HepG2 (cell line): ENCODE measurements around the gene WDR45B. TPM values are rescaled to one million over a fixed set of nuclear protein-coding genes. Genes with fewer than 3 reads are reported as not detected.

Experiments used
- ATAC-seq: fragments of 200-7000 bp; cut with Tn5 transposase; 3 replicates; pipeline ENCODE4 v1.9.1; 2020; ENCODE audit warnings: mild to moderate bottlenecking, moderate library complexity
- BruUV-seq: library from RNA; stranded (reverse); fragments of 400-500 nt; replicated peaks from 2 replicates; lab custom pipeline; 2021; lab: Mats Ljungman, UMichigan
- CTCF ChIA-PET: fragments of 300-600 bp; formaldehyde crosslinking; extraction: SDS; loops from one replicate; lab custom pipeline; 2021; ENCODE audit warnings: low total read pairs, inconsistent platforms, low intra/inter-chr PET ratio; lab: Yijun Ruan, JAX
- POLR2A ChIA-PET: fragments of 350-600 bp; sonication (Branson Sonifier 250); formaldehyde crosslinking; loops from one replicate; lab custom pipeline; 2020; ENCODE audit warnings: antibody characterized with exemption, inconsistent platforms; lab: Yijun Ruan, JAX
- DNase-seq: peaks from one replicate; pipeline ENCODE4 v3.0.0-alpha.2; 2015; ENCODE audit warnings: low spot score
- FAIRE-seq: peaks from 3 replicates; lab custom pipeline; 2011; peaks lifted over from hg19 to GRCh38; lab: Jason Lieb, UNC
- H2AFZ ChIP-seq: one replicate; pipeline ENCODE4 v1.6.1; 2011; ENCODE audit warnings: low read length, inconsistent platforms
- H3K27ac ChIP-seq: fragments of 300-600 bp; 3 replicates; pipeline ENCODE4 v1.8.0; 2011; ENCODE audit warnings: mixed run types, mild to moderate bottlenecking, mixed read lengths, low read length, inconsistent platforms; ENCODE audit not compliant: insufficient read depth; ENCODE audit errors: extremely low read length
- H3K27me3 ChIP-seq, 2 experiments: fragments of 200-600 bp in 1 of 2; 2 replicates in 1 of 2; 3 replicates in 1 of 2; pipeline versions ENCODE4 v1.6.0 to v1.8.0; 2011; ENCODE audit warnings: low read length in 2 of 2, mild to moderate bottlenecking in 2 of 2, moderate library complexity in 2 of 2, inconsistent platforms in 1 of 2; ENCODE audit not compliant: insufficient read depth in 2 of 2, control insufficient read depth in 1 of 2
- H3K36me3 ChIP-seq, 2 experiments: fragments of 200-600 bp in 1 of 2; replicated peaks in 1 of 2; 2 replicates in 1 of 2; 3 replicates in 1 of 2; pipeline versions ENCODE4 v1.5.1 to v1.8.0; 2011; ENCODE audit warnings: low read length in 2 of 2, inconsistent platforms in 1 of 2; ENCODE audit not compliant: insufficient read depth in 2 of 2, control insufficient read depth in 1 of 2
- H3K4me1 ChIP-seq: 2 replicates; pipeline ENCODE4 v1.5.1; 2012; ENCODE audit warnings: low read length, inconsistent platforms; ENCODE audit not compliant: insufficient read depth
- H3K4me2 ChIP-seq: 2 replicates; pipeline ENCODE4 v1.6.0; 2011; ENCODE audit warnings: low read depth, low read length, inconsistent platforms
- H3K4me3 ChIP-seq, 3 experiments: fragments of 200-600 bp in 1 of 3; sonication (generic), shearing (Covaris generic) in 1 of 3; replicated peaks in 1 of 3; 2 replicates each; pipeline ENCODE4 v1.5.1; 2011 to 2016; ENCODE audit warnings: low read length in 3 of 3, inconsistent platforms in 2 of 3, low read depth in 2 of 3, mild to moderate bottlenecking in 2 of 3, control low read depth in 1 of 3, mixed read lengths in 1 of 3; ENCODE audit not compliant: insufficient read depth in 1 of 3
- H3K79me2 ChIP-seq: one replicate; pipeline ENCODE4 v1.6.1; 2011; ENCODE audit warnings: low read length, inconsistent platforms; ENCODE audit not compliant: insufficient read depth
- H3K9ac ChIP-seq: 2 replicates; pipeline ENCODE4 v1.6.0; 2011; ENCODE audit warnings: mild to moderate bottlenecking, low read depth, low read length, inconsistent platforms; ENCODE audit not compliant: insufficient read depth
- H3K9me3 ChIP-seq: 2 replicates; pipeline ENCODE4 v1.5.1; 2012; ENCODE audit warnings: mild to moderate bottlenecking, low read length
- H4K20me1 ChIP-seq: 2 replicates; pipeline ENCODE4 v1.6.0; 2011; ENCODE audit warnings: inconsistent platforms, mild to moderate bottlenecking, low read length, moderate library complexity; ENCODE audit not compliant: insufficient read depth
- MIER2 ChIP-seq: IDR thresholded peaks from 2 replicates; pipeline ENCODE4 v1.6.1; 2016; ENCODE audit warnings: missing biosample characterization, missing genetic modification reagents
- MTA1 ChIP-seq: sonication (generic); formaldehyde crosslinking; IDR thresholded peaks from 2 replicates; pipeline ENCODE4 v1.4.0; 2020; ENCODE audit warnings: missing genetic modification reagents, mild to moderate bottlenecking, borderline replicate concordance
- PRMT3 ChIP-seq: sonication (generic); formaldehyde crosslinking; IDR thresholded peaks from 2 replicates; pipeline ENCODE4 v1.8.1; 2022; ENCODE audit warnings: low read depth, mild to moderate bottlenecking, moderate library complexity, missing genetic modification reagents, borderline replicate concordance
- RFXAP ChIP-seq: sonication (generic); formaldehyde crosslinking; IDR thresholded peaks from 2 replicates; pipeline ENCODE4 v1.4.0; 2020; ENCODE audit warnings: missing genetic modification reagents, borderline replicate concordance
- ZNF264 ChIP-seq: sonication (generic); formaldehyde crosslinking; IDR thresholded peaks from 2 replicates; pipeline ENCODE4 v1.4.0; 2020; ENCODE audit warnings: missing genetic modification reagents
- ZNF552 ChIP-seq: sonication (generic); formaldehyde crosslinking; IDR thresholded peaks from 2 replicates; pipeline ENCODE4 v1.9.0; 2022; ENCODE audit warnings: missing genetic modification reagents, mild to moderate bottlenecking, borderline replicate concordance
- ZNF687 ChIP-seq: sonication (generic); formaldehyde crosslinking; IDR thresholded peaks from 2 replicates; pipeline ENCODE4 v1.5.1; 2020; ENCODE audit warnings: mild to moderate bottlenecking, missing genetic modification reagents, moderate library complexity
- WGBS: methylation state at CpG from one replicate; pipeline ENCODE4 v1.1.6; 2017; ENCODE audit warnings: low lambda C conversion rate; 5-methylcytosine and 5-hydroxymethylcytosine counted together
- in situ Hi-C: cut with HindIII; loops from 2 replicates; pipeline ENCODE4 v1.10.0; 2017; ENCODE audit warnings: low pct_unique_long_range_greater_than_20kb; ENCODE audit not compliant: extremely low pct_ligation_motif_present
- intact Hi-C: fragments of 100-400 bp; cut with micrococcal nuclease; formaldehyde crosslinking; loops from one replicate; pipeline ENCODE4 v1.10.0; 2022; ENCODE audit not compliant: unreplicated experiment
- polyA plus RNA-seq, 8 experiments: library from polyadenylated mRNA; depleted of rRNA in 3 of 8; stranded (reverse) in 7 of 8; unstranded in 1 of 8; fragments of >200 nt; fragmentation: Illumina TruSeq in 4 of 8; extraction: Trizol in 4 of 8; gene quantifications; 2 replicates each; pipeline versions ENCODE4 v1.2.1 to v1.2.3, GENCODE V29; 2011 to 2016; ENCODE audit warnings: low read depth in 4 of 8, missing spikeins in 1 of 8, mixed read lengths in 1 of 8; ENCODE audit not compliant: insufficient read depth in 1 of 8
- total RNA-seq, 5 experiments: library from RNA; depleted of rRNA; stranded (reverse); fragments of >200 nt; fragmentation: Illumina TruSeq; extraction: Trizol; gene quantifications; 2 replicates each; pipeline ENCODE4 v1.2.3, GENCODE V29; 2016; ENCODE audit warnings: low read depth in 1 of 5
- TF ChIP-seq, protein P1 (sequence below): sonication (generic); formaldehyde crosslinking; IDR thresholded peaks from 2 replicates; pipeline ENCODE4 v1.4.0; 2020; ENCODE audit warnings: missing genetic modification reagents

The WDR45B gene
- total and polyA plus RNA-seq, 2 of the 13 experiments (the other 11 are each of a cell fraction or from before 2014, with no cell fraction given) = 86.2 to 155 TPM

DNA sequence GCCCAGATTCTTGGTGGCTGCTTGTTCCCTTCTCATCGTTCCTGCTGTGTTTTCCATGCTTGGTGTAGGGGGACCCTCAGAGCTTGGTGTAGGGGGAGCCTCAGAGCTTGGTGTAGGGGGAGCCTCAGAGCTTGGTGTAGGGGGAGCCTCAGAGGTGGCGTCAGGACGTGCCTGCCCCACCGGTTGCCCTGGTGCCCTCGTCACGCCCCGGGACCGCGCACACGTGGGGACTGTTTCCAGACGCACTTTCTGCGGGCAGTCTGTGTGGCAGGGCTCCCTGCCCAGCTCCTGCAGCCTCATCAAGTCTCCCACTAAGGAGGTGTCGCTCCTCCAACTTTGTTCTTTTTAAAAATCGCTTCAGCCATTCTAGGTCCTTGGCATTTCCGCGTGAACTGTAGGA, 51.9 kb downstream of the WDR45B start:
- Histone ChIP-seq H3K27ac (no peak overlapping the region), H3K4me1 (peaks cover 27% of the 10 kb centered on the region), H3K27me3 (no peaks in the 10 kb centered on the region), H4K20me1 (peaks cover 16% of the 10 kb centered on the region; the same call in 1 of the 2 replicates), H3K36me3 (peaks cover 41 to 64% of the 10 kb centered on the region in 2 experiments), H3K79me2 (no peaks in the 10 kb centered on the region)
- no TSS peak for BruUV-seq
- ATAC-seq (no peak), DNase-seq (no peak)
- TF ChIP-seq ZNF552 (CRISPR knock-in tag) (no peak), RFXAP (CRISPR knock-in tag) (no peak), ZNF687 (CRISPR knock-in tag) (peak; percentile 2; the same call in 1 of the 2 replicates), ZNF264 (no peak), MTA1 (0 out of 2 replicates have a peak, but pooled peaks have one; percentile 10), MIER2 (CRISPR knock-in tag) (no peak), PRMT3 (CRISPR knock-in tag) (no peak)
- TF ChIP-seq, protein P1, sequence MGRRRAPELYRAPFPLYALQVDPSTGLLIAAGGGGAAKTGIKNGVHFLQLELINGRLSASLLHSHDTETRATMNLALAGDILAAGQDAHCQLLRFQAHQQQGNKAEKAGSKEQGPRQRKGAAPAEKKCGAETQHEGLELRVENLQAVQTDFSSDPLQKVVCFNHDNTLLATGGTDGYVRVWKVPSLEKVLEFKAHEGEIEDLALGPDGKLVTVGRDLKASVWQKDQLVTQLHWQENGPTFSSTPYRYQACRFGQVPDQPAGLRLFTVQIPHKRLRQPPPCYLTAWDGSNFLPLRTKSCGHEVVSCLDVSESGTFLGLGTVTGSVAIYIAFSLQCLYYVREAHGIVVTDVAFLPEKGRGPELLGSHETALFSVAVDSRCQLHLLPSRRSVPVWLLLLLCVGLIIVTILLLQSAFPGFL (CRISPR knock-in tag) = no peak
- TF ChIP-seq, all 625 proteins: peak for 2
- Histone ChIP-seq H3K4me3 (no peak overlapping the region), H3K9ac (no peak overlapping the region), H3K9me3 (no peaks in the 10 kb centered on the region), H3K4me2 (no peak overlapping the region), H2AFZ (no peak overlapping the region)
- ChIA-PET POLR2A (no interaction called here), CTCF (no interaction called here)
- FAIRE-seq = no peak
- 94% methylated on average over 16 of the region's 16 CpGs for WGBS
- in situ Hi-C loops (no loop called here), intact Hi-C loops (no loop called here)
